HG02852 (cell line): ENCODE results near the gene MUC5AC.
"Not testable (repeated sequence)": the region's sequence is repeated elsewhere in the genome, so short reads cannot be mapped to it uniquely, and the experiment has no call there.

Experiments used
- ATAC-seq: cut with Tn5 transposase; IDR thresholded peaks from one replicate; pipeline ENCODE4 v1.9.1; 2021; ENCODE audit warnings: mild to moderate bottlenecking, moderate library complexity; ENCODE audit not compliant: unreplicated experiment

The MUC5AC gene

GRCh38 chr11:1140642-1141490 is 16.9 kb upstream of the MUC5AC start:
- no peak for ATAC-seq

- ATAC-seq: no peak
These were observed 11.4 kb upstream of the MUC5AC start for GRCh38 chr11:1146365-1146764.

- ATAC-seq: no peak
These were observed 10.0 kb upstream of the MUC5AC start for GRCh38 chr11:1147792-1148191.

- no peak for ATAC-seq
These were observed 9.0 kb upstream of the MUC5AC start for GRCh38 chr11:1148752-1149180.

GRCh38 chr11:1149545-1149944 is 8.2 kb upstream of the MUC5AC start:
- ATAC-seq: no peak

- ATAC-seq: no peak
These were observed 7.6 kb upstream of the MUC5AC start for GRCh38 chr11:1150116-1150515.

GRCh38 chr11:1150769-1151365 is 6.9 kb upstream of the MUC5AC start:
- no peak for ATAC-seq

- no peak for ATAC-seq
These were observed 6.1 kb upstream of the MUC5AC start for GRCh38 chr11:1151366-1152315.

- ATAC-seq: no peak
These were observed 5.2 kb upstream of the MUC5AC start for GRCh38 chr11:1152316-1153104.

- no peak for ATAC-seq
These were observed 4.4 kb upstream of the MUC5AC start for GRCh38 chr11:1153105-1153950.

- no peak for ATAC-seq
These were observed 3.7 kb upstream of the MUC5AC start for GRCh38 chr11:1153951-1154493.

- not testable (repeated sequence) for ATAC-seq
These were observed 3.1 kb upstream of the MUC5AC start for GRCh38 chr11:1154656-1155055.

- no peak for ATAC-seq
These were observed 2.5 kb upstream of the MUC5AC start for GRCh38 chr11:1155274-1155693.

- ATAC-seq: no peak
These were observed 1.0 kb upstream of the MUC5AC start for GRCh38 chr11:1156506-1157340.

- no peak for ATAC-seq
These were observed 460 bp upstream of the MUC5AC start for GRCh38 chr11:1157341-1157644.

- ATAC-seq: no peak
These were observed 1.1 kb downstream of the MUC5AC start for GRCh38 chr11:1158681-1159487.

GRCh38 chr11:1159488-1160220 is 1.9 kb downstream of the MUC5AC start:
- ATAC-seq: not testable (repeated sequence)
